K562 (cell line): Measurements from ENCODE around the gene SYT8. TPM values are rescaled to one million over a fixed set of nuclear protein-coding genes. Genes with fewer than 3 reads are reported as not detected.
A peak's percentile ranks its signal among the peaks of the same experiment; 100 is the strongest.

Source experiments
- CCAR2 ChIP-seq: fragments of 200-400 bp; formaldehyde crosslinking; IDR thresholded peaks from 2 replicates; pipeline ENCODE4 v1.6.1; 2017; ENCODE audit warnings: mild to moderate bottlenecking, low read depth, low read length
- GTF2E2 ChIP-seq: fragments of 200-800 bp; sonication (Bioruptor generic); IDR thresholded peaks from 2 replicates; pipeline ENCODE4 v1.6.1; 2016; ENCODE audit warnings: missing genetic modification characterization, missing compliant biosample characterization
- ILF3 ChIP-seq: fragments of 450-650 bp; IDR thresholded peaks from 2 replicates; pipeline ENCODE4 v1.6.1; 2018; ENCODE audit warnings: antibody characterized with exemption, mild to moderate bottlenecking, moderate library complexity, borderline replicate concordance
- MAFG ChIP-seq: fragments of 450-650 bp; conservative IDR thresholded peaks from 2 replicates; pipeline ENCODE4 v1.6.1; 2016; ENCODE audit warnings: missing genetic modification characterization, missing compliant biosample characterization
- NFYB ChIP-seq: IDR thresholded peaks from 2 replicates; pipeline ENCODE4 v1.6.1; 2011; ENCODE audit warnings: mild to moderate bottlenecking, moderate library complexity; ENCODE audit not compliant: insufficient read length; ENCODE audit errors: extremely low read depth
- NONO ChIP-seq, 2 experiments: fragments of 200-400 bp in 1 of 2; fragments of 450-650 bp in 1 of 2; formaldehyde crosslinking in 1 of 2; IDR thresholded peaks; 2 replicates each; pipeline ENCODE4 v1.6.1; 2017; ENCODE audit warnings: low read depth in 2 of 2, mild to moderate bottlenecking in 2 of 2, moderate library complexity in 2 of 2, low read length in 1 of 2
- POLR3G ChIP-seq: IDR thresholded peaks from 2 replicates; pipeline ENCODE4 v1.6.1; 2011; ENCODE audit not compliant: insufficient read length, insufficient replicate concordance; ENCODE audit errors: extremely low read depth
- RBM15 ChIP-seq: fragments of 200-400 bp; formaldehyde crosslinking; IDR thresholded peaks from 2 replicates; pipeline ENCODE4 v1.6.1; 2018; ENCODE audit warnings: mild to moderate bottlenecking, low read length, moderate library complexity; ENCODE audit not compliant: insufficient read depth
- SIN3A ChIP-seq, 2 experiments: fragments of 150-350 bp in 1 of 2; IDR thresholded peaks; 2 replicates each; pipeline ENCODE4 v1.6.1; 2011 to 2016; ENCODE audit warnings: borderline replicate concordance in 2 of 2, low read depth in 2 of 2, low read length in 2 of 2, mild to moderate bottlenecking in 2 of 2, moderate library complexity in 2 of 2; ENCODE audit not compliant: control insufficient read depth in 1 of 2
- SRSF1 ChIP-seq: fragments of 200-400 bp; formaldehyde crosslinking; IDR thresholded peaks from 2 replicates; pipeline ENCODE4 v1.6.1; 2017; ENCODE audit warnings: mild to moderate bottlenecking, low read depth, low read length, moderate library complexity
- ZBTB43 ChIP-seq: sonication (generic); formaldehyde crosslinking; IDR thresholded peaks from 2 replicates; pipeline ENCODE4 v1.8.0; 2023; ENCODE audit warnings: mild to moderate bottlenecking, missing genetic modification reagents
- ZNF347 ChIP-seq: fragments of 450-650 bp; formaldehyde crosslinking; IDR thresholded peaks from 2 replicates; pipeline ENCODE4 v1.4.0; 2020; ENCODE audit warnings: low read depth, mild to moderate bottlenecking, moderate library complexity
- ZNF41 ChIP-seq: fragments of 250-450 bp; sonication (Bioruptor Pico); conservative IDR thresholded peaks from 2 replicates; pipeline ENCODE4 v1.4.0; 2020; ENCODE audit warnings: mild to moderate bottlenecking
- ZNF449 ChIP-seq: fragments of 250-450 bp; sonication (Bioruptor Pico); IDR thresholded peaks from 2 replicates; pipeline ENCODE4 v1.8.0; 2022; ENCODE audit warnings: moderate library complexity, mild to moderate bottlenecking, inconsistent platforms
- ZNF696 ChIP-seq: fragments of 250-450 bp; sonication (Bioruptor Pico); conservative IDR thresholded peaks from 2 replicates; pipeline ENCODE4 v1.4.0; 2020; ENCODE audit warnings: mild to moderate bottlenecking, moderate library complexity
- ZNF830 ChIP-seq: fragments of 250-450 bp; sonication (Bioruptor Pico); IDR thresholded peaks from 2 replicates; pipeline ENCODE4 v1.5.0; 2021; ENCODE audit warnings: mild to moderate bottlenecking
- polyA plus RNA-seq, 8 experiments: library from polyadenylated mRNA; depleted of rRNA in 4 of 8; stranded (reverse) in 5 of 8; unstranded in 3 of 8; fragments of >200 nt; fragmentation: Nextera tagmentation in 2 of 8; fragmentation: Illumina TruSeq in 1 of 8; extraction: Ambion mirVana in 2 of 8; extraction: Trizol in 1 of 8; gene quantifications; 2 replicates each; pipeline versions ENCODE4 v1.2.1 to v1.2.3, GENCODE V29; 2011 to 2014; ENCODE audit warnings: inconsistent platforms in 1 of 8, missing spikeins in 1 of 8
- total RNA-seq, 7 experiments: library from RNA; depleted of rRNA in 6 of 7; stranded (reverse); fragments of >200 nt in 6 of 7; fragmentation: Illumina TruSeq in 2 of 7; extraction: Trizol in 2 of 7; gene quantifications; 2 replicates each; pipeline versions ENCODE4 v1.2.1 to v1.2.3, GENCODE V29; 2011 to 2021; ENCODE audit warnings: low replicate concordance in 1 of 7
- TF ChIP-seq, protein P1 (sequence below): fragments of 450-650 bp; IDR thresholded peaks from 2 replicates; pipeline ENCODE4 v1.7.0; 2016; ENCODE audit warnings: borderline replicate concordance
- TF ChIP-seq, protein P2 (sequence below): fragments of 450-650 bp; formaldehyde crosslinking; IDR thresholded peaks from 2 replicates; pipeline ENCODE4 v1.4.0; 2020; ENCODE audit warnings: mild to moderate bottlenecking, moderate library complexity

SYT8 gene
- total and polyA plus RNA-seq, 9 of the 15 experiments (the other 6 are each of a cell fraction or from before 2014, with no cell fraction given) = not detected

GRCh38 chr11:1863352-1864216, 28.8 kb downstream of the SYT8 start (continued):
- TF ChIP-seq NONO (IDR thresholded peaks at IDR 0.05; ENCODE audit: low read depth in 2 of 2, low read length in 1 of 2) (no peak), RBM15 (no peak), ZBTB43 (CRISPR knock-in tag) (no peak), CCAR2 (no peak), ZNF347 (CRISPR knock-in tag) (no peak), SRSF1 (no peak), SIN3A (IDR thresholded peaks at IDR 0.05; ENCODE audit: borderline replicate concordance in 2 of 2, control insufficient read depth in 1 of 2, low read depth in 2 of 2, low read length in 2 of 2) (no peak), POLR3G (no peak), ZNF696 (no peak), ZNF41 (no peak), NFYB (no peak), GTF2E2 (tag) (no peak), ILF3 (no peak), ZNF830 (CRISPR knock-in tag) (no peak), MAFG (tag) (no peak), ZNF449 (peak; percentile 98; the same call in 1 of the 2 replicates)
- TF ChIP-seq, protein P1, sequence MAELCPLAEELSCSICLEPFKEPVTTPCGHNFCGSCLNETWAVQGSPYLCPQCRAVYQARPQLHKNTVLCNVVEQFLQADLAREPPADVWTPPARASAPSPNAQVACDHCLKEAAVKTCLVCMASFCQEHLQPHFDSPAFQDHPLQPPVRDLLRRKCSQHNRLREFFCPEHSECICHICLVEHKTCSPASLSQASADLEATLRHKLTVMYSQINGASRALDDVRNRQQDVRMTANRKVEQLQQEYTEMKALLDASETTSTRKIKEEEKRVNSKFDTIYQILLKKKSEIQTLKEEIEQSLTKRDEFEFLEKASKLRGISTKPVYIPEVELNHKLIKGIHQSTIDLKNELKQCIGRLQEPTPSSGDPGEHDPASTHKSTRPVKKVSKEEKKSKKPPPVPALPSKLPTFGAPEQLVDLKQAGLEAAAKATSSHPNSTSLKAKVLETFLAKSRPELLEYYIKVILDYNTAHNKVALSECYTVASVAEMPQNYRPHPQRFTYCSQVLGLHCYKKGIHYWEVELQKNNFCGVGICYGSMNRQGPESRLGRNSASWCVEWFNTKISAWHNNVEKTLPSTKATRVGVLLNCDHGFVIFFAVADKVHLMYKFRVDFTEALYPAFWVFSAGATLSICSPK = peak; percentile 100
- TF ChIP-seq, protein P2, sequence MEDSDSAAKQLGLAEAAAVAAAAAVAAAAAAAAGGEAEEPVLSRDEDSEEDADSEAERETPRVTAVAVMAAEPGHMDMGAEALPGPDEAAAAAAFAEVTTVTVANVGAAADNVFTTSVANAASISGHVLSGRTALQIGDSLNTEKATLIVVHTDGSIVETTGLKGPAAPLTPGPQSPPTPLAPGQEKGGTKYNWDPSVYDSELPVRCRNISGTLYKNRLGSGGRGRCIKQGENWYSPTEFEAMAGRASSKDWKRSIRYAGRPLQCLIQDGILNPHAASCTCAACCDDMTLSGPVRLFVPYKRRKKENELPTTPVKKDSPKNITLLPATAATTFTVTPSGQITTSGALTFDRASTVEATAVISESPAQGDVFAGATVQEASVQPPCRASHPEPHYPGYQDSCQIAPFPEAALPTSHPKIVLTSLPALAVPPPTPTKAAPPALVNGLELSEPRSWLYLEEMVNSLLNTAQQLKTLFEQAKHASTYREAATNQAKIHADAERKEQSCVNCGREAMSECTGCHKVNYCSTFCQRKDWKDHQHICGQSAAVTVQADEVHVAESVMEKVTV (CRISPR knock-in tag) = no peak
